Stomach (tissue), 4 donors: Measurements from ENCODE around the gene NRP1.

Experiments used
- EP300 ChIP-seq: sonication (generic); formaldehyde crosslinking; IDR thresholded peaks from one replicate; pipeline ENCODE4 v1.6.1; 2017; ENCODE audit warnings: antibody characterized with exemption
- POLR2A ChIP-seq, 4 donors: fragments of 450-650 bp; IDR thresholded peaks; one replicate each; pipeline ENCODE4 v1.6.1; 2016; ENCODE audit warnings: antibody characterized with exemption in 4 of 4, control low read depth in 2 of 4, mild to moderate bottlenecking in 1 of 4, moderate library complexity in 1 of 4
- POLR2AphosphoS5 ChIP-seq, 3 donors: sonication (generic); formaldehyde crosslinking; IDR thresholded peaks; one replicate each; pipeline ENCODE4 v1.6.1; 2016; ENCODE audit warnings: antibody characterized with exemption in 3 of 3
- TF ChIP-seq, protein P1 (sequence below), 7 experiments: fragments of 450-650 bp in 4 of 7; fragments of 200-600 bp in 3 of 7; sonication (generic) in 3 of 7; IDR thresholded peaks; one replicate each; pipeline ENCODE4 v1.5.1; 2016 to 2019; ENCODE audit warnings: antibody characterized with exemption in 7 of 7, control low read depth in 2 of 7, mild to moderate bottlenecking in 1 of 7

DNA sequence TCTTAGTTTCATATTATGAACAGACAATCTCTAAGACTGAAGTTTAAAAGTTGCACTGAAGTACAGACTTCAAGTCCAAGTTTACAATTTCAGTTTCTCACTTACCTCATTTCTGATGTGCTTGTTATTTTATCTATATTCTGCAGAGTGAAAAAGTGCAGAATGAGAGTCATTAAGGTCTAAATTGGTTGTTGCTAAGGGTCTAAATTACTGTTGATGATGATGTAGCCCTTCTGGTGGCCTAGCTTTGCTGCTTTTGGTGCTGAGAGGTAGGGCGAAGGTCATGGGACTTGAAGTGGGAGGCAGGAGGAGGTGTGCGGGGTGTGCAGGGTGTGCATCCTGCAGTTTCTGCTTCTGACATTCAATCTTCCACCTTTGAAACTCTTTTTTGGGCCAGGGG, 38.8 kb upstream of the NRP1 start:
- TF ChIP-seq, protein P1, sequence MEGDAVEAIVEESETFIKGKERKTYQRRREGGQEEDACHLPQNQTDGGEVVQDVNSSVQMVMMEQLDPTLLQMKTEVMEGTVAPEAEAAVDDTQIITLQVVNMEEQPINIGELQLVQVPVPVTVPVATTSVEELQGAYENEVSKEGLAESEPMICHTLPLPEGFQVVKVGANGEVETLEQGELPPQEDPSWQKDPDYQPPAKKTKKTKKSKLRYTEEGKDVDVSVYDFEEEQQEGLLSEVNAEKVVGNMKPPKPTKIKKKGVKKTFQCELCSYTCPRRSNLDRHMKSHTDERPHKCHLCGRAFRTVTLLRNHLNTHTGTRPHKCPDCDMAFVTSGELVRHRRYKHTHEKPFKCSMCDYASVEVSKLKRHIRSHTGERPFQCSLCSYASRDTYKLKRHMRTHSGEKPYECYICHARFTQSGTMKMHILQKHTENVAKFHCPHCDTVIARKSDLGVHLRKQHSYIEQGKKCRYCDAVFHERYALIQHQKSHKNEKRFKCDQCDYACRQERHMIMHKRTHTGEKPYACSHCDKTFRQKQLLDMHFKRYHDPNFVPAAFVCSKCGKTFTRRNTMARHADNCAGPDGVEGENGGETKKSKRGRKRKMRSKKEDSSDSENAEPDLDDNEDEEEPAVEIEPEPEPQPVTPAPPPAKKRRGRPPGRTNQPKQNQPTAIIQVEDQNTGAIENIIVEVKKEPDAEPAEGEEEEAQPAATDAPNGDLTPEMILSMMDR (IDR thresholded peaks at IDR 0.05): no peak
- TF ChIP-seq POLR2A (IDR thresholded peaks at IDR 0.05): no peak
- TF ChIP-seq EP300: no peak
- TF ChIP-seq POLR2AphosphoS5 (IDR thresholded peaks at IDR 0.05): no peak
